Stimulated activated CD8-positive, alpha-beta memory T cell treated with anti-CD3 and anti-CD28 coated beads, Interleukin-7, amount 100 ng/mL, for 48 hours (primary cell): Measurements from ENCODE around the gene DLG1.
"Not testable (repeated sequence)": the region's sequence is repeated elsewhere in the genome, so short reads cannot be mapped to it uniquely, and the experiment has no call there.

Source experiments
- DNase-seq, 2 donors: peaks; one replicate each; pipeline ENCODE4 v3.0.0-alpha.2; 2020; ENCODE audit warnings: low read depth in 1 of 2; ENCODE audit errors: extremely low read depth in 1 of 2

The DLG1 gene

DNA sequence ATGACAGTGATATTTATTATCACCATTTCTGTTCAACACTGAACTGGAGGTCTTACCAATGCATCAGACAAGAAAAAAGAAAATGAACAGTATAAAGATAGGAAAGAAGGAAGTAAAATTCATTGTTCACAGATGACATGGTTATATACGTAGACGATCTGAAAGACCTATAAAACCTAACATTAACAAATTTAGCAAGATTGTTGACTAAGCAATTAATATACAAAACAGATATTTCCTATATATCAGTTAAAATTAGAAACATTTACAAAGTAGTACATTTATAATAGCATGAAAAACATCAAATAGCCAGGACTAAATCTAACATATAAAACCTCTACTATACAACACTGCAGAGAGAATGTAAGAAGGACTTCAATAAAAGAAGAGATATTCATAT is 176.0 kb downstream of the DLG1 start:
- DNase-seq: no peak

DNA sequence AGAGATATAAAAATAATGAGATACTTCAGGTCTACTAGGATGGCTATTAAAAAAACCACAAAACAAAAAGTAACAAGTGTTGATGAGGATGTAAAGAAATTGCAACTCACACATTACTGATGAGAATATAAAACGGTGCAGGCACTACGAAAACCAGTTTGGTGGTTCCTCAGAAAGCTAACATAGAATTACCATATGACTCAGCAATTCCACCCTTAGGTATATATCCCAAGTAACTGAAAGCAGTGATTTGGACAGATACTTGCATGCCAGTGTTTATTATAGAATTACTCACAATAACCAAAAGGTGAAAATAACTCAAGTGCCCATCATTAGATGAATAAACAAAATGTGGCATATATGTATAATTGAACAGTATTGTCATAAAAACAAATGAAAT is 181.3 kb downstream of the DLG1 start:
- no peak for DNase-seq

DNA sequence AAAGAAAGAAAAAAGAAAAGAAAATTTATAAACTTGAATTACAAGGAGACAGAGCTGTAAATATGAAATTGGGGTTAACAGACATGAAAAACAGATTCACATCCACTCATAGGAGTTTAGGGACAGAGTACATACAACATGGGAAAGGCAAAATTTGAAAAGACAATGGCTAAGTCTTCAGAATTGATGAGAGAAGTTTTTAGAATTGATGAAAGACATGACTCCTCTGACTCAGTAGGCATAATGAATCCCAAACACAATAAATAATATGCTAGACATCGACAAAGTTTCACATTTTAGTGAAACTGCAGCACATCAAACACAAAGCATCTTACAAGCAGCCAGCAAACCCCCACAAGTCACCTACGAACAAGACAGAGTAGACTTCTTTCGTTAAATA is 184.4 kb downstream of the DLG1 start:
- no peak for DNase-seq

DNA sequence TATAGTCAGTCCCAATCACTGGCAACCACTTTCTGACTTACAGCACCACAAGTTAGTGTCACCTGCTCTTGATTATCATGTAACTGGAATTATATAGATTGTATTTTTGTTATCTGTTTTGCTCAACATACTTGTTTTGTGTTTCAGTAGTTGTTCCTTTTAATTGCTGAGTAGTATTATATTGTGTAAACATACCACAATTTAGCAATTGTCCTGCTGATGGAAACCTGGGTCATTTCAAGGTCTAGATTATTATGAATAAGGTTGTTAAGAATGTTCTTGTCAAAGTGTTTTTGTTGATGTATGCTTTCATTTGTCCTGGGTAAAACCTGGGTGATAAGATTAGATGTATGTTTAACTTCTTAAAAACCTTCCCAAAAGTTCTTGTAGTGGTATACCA is 186.7 kb downstream of the DLG1 start:
- no peak for DNase-seq

DNA sequence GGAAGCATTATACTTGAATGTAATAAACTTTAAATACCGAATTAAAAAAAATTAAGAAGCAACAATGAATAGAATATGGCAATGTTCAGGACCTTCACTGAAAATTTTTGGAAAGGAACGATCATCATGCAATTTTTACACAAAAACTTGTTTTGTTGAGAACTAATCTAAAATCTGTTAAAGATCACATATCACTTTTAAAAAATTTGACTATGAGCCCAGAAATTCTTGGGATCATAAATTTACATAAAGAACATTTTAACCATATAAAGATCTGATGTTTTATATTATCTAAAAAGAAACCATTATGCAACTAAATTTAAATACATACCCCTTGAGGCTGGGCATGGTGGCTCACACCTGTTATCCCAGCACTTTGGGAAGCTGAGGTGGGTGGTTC is 192.6 kb downstream of the DLG1 start:
- DNase-seq: no peak

DNA sequence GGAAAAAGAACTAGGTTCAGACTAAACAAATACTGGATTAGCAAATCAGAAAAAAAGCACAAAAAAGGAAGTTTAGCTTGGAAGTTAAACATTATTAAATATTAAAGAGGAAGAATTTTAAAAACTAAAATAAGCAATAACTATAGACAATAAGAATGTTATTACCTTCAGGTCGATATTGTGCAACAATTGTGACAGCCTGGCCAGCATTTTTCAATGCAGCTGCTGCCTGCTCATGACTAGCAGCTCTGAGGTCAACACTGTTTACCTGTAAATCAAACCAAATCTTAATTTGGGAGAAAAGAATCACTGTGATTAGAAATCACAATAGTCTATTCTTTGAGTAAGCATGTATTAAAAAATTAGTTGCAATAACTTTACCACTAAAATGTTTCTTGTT is 193.7 kb downstream of the DLG1 start:
- DNase-seq: no peak

DNA sequence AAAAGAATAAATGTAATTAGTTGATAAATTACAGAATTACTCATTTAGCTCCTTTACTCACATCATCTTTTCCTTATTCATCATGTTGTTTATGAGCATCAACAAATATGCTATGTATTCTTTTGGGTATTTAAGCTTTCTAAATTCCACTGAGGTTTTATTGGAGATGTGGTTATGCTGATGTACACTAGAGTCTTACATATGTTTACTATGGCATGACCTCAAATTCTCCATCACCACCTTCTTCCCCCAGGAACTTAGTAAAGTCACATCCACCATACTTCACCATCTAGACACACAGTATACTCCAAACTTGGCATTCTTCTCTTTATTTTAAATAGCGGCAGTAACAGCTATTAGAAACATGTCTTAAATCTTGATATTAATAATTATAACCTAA is 194.6 kb downstream of the DLG1 start:
- DNase-seq: no peak

DNA sequence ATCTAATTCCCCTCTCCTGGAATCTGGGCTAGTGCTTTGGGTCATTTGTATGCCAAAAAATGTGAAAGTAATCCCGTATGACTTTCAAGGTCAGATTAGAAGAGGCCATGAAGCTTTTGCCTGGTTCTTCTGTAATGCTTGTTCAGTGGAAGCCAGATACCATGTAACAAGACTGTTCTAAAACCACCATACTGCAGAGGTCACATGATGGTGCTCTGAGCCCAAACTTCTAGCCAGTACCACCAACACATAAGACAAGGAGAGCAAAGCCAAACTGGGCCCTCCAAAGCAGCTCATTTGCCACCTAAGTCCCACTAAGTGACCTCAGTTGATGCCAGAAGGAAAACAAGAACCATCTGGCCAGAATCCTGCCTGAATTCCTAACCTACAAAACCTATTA is 204.5 kb downstream of the DLG1 start:
- no peak for DNase-seq

DNA sequence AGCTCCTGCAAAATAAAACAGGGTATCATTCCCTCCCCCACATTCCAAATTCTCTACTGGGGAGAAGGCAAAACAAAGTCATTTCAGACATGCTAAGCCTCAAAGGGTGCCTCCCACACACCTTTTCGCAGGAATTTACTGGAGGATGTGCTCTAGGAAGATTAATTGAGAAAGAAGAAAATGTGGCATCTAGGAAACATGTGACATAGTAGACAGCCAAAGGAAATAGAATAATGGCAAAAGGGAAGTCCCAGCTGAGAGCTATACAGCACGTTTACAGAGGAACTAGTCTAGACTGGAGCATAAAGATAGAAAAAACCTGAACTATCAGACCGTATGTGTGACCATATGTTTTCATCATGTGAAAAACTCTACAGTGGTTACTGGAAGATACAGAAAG is 210.0 kb downstream of the DLG1 start:
- DNase-seq: no peak

DNA sequence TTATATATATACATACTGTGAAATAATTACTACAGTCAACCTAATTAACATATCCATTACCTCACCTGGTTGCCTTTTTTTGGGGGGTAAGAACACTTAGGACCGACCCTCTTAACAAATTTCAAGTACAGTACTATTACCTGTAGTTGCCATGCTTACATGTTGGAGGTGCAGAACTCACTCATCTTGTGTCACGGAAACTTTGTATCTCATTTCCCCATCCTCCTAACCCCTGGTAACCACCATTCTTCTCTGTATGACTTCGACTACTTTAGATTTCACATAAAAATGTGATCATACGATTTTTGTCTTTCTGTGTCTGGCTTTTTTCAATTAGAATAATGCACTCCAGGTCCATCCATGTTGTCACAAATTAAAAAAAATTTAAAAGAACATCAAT is 213.3 kb downstream of the DLG1 start:
- no peak for DNase-seq

DNA sequence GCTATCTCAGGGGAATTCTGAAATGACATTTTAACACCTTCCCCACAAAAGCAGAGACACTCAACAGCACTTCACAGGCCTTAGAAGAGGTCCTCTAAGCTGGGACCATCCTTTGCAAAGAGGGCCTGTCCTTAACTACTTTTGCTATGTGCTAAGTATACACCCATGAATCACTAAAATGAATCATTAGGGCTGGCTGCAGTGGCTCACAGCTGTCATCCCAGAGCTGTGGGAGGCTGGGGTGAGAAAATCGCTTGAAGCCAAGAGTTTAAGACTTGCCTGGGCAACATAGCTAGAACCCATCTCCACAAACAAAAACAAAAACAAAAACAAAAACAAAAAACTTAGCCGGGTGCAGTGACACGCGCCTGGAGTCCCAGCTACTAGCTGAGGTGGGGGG is 214.9 kb downstream of the DLG1 start:
- DNase-seq: peak; percentile 18 to 32

DNA sequence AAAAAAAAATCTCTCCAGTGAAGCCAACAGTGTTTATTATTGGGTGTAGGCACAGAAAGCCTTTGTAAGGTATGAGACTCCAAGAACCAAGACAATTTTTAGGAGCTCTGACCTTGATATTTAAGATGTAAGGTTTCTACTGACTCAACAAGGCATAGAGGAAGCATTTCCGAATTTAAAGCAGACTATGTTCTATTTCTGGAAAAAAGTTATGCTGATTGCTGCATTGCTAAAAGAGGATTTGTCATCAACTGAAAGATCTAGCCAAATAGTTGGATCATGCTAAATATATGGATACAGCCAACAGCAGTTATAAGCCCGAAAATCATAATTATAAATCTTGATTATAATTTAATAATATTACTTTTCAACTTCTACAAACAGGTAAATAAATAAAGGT is 215.5 kb downstream of the DLG1 start:
- DNase-seq: no peak

DNA sequence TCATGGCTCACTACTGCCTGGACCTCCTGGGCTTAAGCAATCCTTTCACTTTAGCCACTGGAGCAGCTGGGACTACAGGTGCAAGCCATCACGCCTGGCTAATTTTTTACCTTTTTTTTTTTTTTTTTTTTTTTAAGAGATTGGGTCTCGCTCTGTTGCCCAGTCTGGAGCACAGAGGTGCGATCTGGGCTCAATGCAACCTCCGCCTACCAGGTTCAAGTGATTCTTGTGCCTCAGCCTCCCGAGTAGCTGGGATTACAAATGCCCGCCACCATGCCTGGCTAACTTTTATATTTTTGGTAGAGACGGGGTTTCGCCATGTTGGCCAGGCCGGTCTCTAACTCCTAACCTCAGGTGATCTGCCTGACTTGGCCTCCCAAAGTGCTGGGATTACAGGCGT is 218.1 kb downstream of the DLG1 start:
- no peak for DNase-seq

DNA sequence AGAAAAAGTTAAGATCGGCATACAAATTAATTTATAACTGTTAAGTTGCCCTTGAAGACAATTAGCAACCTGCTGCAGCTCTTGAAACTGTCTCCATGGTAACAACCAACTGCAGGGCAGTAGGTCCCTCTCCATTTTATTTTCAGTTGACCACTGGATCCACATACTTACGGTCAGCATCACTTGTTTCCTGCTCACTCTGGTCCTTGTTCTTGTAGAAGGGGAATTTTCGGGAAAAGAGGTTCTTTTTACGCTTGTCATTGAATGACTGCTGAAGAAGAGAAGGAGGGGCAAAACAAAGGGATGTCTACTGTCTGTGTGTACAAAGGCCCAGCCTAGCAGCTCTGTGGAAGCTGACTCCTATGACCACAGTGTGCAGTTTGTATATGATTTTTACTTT is 222.0 kb downstream of the DLG1 start:
- DNase-seq: no peak

DNA sequence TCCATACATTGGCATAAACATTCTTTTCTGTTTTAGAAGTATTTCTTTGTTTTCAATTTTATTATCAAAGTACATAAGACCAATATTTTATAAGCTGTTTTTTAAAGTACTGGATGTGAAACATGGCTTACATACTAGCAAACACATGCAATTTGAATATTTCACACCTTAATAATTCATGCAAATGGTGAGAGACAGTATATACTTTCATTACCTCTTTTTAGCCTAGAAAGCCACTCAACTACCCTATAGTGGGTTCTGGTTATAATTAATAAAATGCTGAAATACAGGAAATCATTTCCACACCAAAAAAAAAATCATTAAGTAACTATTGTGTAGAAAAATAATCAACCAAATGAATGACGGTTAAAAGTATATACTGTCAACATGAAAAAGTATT is 230.3 kb downstream of the DLG1 start:
- no peak for DNase-seq

DNA sequence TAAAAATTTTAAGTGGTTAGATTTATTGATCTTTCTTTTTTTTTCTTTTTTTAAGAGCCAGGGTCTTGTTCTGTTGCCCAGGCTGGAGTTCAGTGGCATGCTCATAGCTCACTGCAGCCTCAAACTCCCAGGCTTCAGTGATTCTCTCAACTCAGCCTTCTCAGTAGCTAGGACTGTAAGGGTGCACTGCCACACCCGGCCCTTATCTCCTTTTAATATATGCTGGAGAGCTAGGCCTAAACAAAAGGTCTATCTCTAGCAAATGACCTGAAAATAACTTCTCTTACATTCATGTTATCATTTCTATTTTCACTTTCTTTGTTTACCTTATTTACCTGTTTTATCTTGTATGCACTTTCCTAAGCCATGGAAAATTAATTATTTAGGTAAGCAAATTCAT is 233.6 kb downstream of the DLG1 start:
- DNase-seq: no peak

DNA sequence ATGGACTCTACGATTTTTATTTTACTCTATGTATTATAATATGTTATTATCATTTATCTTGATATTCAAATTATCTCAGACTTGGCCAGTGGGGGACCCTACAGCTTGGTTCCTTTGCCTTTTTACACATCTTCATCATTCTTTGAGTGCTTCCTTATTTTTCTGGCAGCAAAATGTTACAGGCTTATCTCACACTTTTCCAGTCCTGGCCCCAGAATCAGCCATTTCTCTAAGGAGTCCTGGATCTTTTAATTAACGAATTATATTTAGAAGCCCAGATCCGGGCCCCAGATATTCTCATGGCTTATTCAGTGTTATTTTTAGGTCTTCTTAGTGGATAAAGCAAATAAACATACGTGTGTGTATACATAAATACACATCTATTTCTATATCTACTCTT is 236.0 kb downstream of the DLG1 start:
- DNase-seq: no peak

DNA sequence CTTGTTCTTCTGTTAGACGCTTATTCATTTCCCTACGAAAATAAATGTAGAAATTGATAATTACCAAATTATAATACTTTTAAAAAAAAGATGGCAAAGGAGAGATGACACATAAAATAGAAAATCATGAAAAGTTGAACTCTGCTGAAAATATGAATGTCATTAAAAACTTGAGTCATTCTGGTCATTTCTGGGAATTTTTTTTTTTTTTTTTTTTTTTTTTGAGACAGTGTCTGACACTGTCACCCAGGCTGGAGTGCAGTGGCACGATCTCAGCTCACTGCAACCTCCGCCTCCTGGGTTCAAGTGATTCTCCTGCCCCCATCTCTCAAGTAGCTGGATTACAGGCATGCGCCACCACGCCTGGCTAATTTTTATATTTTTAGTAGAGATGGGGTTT is 246.8 kb downstream of the DLG1 start:
- not testable (repeated sequence) for DNase-seq

DNA sequence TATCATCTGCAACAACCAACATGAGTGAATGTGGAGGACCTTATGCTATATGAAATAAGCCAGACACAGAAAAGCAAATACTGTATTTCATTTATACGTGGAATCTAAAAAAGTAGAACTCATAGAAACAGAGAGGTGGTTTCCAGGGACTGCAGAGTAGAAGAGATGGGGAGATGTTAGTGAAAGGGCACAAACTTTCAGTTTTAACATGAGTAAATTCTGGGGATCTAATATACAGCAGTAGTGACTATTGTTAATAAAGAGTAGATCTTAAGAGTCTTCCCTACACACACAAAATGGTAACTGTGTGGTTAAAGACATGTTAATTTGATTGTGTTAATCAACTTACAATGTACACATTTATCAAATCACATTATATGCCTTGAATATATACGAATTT is 247.9 kb downstream of the DLG1 start:
- DNase-seq: no peak

DNA sequence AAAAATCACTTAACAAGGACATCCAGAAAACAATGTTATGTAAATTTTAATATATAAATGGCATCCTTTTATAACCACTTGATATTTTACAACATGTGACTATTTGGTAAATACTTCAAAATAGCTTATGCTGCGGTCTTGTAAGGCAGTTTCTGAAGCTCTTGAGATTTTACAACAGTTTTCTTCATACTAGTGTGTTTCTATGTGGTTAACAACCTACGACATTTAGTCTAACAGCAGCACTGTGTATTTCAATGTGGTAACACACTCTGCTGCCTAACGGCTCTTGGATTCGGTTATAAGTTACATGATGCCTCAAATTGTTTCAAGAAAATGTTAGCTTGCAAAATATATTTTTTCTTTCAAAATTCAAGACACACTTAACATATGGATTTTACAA is 255.9 kb downstream of the DLG1 start:
- DNase-seq: no peak

DNA sequence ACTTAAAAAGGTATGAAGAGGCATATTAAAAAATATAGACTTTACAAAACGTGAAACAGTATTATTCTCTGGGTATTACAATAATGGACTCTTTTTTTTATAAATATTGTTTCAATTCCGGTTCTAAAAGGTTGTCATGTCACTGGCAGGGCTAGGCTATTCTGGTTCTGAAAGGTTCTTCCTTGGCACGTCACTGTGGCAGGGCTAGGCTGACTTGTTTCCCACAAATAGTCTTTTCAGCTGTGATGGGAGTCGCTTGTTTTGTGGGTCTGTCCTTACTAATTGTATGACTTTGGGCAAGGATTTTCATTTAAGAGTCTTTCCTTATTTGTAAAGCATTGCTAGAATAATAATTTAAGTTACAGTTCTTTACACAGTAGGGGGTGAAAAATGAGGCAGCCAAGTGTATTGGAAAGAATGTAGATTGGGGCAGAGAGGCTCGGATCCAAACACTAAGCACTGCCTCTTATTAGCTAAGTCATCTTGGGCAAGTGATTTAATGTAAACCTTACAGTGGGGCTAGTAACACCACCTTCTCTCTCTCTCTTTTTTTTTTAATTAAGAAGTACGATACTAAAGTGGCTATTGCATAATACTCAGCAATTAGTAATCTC is 256.4 kb downstream of the DLG1 start:
- DNase-seq: no peak

DNA sequence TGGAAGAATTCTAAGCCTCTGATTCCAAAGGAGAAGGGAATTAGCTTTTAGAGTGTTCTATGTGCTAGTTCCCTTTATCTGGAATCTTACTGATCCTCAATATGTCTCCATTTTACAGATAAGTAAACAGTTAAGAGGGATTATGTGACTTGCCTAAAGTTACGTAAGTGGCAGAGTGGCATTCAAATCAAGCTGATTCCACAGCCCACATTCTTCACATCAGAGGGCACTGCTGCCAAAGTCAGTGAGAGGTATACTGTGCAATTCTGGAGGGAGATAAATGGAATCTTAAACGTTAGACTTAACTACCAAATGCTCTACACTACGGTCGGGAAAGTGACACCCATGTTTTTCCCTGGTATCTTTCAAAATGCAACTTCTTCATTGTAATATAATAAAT is 257.8 kb downstream of the DLG1 start:
- no peak for DNase-seq

DNA sequence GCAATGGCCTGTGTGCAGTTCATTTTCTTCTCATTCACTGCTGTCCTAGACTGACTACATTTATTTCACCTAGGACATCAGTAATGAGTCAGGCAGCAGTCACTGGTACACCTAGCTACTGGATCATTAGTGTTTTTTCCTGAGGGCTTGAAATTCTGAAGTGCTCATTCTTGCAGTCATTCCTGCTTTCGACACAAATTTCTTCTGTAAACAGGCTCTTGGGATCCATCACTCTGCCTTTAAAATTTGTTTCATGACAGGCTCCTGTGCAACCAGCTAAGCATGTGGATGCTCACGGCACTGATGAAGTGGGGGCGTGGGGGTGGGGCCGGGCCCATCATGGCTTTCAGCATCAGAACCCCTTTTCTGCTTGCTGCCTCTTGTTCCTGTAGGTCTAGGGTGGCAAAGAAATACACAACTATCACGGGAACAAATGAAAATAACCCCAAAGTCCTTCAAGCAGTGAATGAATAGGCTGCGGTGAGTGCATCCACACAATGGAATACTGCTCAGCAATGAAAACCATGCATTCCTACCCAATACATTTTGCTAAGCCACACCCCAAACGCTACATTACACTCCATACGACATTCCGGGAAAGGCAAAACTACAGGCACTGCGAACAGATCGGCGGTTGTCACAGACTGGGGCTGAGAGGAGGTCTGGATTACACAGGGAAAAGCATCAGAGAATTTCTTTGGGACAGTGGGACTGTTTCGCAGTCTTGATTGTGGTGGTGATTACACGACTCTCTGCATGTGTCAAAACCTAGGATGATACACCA is 259.5 kb downstream of the DLG1 start:
- DNase-seq: no peak
